HG03521 (cell line): ENCODE measurements around the gene NRK.
"Not testable (repeated sequence)": the region's sequence is repeated elsewhere in the genome, so short reads cannot be mapped to it uniquely, and the experiment has no call there.

Experiments used
- ATAC-seq: cut with Tn5 transposase; IDR thresholded peaks from one replicate; pipeline ENCODE4 v1.9.1; 2021; ENCODE audit warnings: mild to moderate bottlenecking, moderate library complexity; ENCODE audit not compliant: unreplicated experiment

NRK gene

DNA sequence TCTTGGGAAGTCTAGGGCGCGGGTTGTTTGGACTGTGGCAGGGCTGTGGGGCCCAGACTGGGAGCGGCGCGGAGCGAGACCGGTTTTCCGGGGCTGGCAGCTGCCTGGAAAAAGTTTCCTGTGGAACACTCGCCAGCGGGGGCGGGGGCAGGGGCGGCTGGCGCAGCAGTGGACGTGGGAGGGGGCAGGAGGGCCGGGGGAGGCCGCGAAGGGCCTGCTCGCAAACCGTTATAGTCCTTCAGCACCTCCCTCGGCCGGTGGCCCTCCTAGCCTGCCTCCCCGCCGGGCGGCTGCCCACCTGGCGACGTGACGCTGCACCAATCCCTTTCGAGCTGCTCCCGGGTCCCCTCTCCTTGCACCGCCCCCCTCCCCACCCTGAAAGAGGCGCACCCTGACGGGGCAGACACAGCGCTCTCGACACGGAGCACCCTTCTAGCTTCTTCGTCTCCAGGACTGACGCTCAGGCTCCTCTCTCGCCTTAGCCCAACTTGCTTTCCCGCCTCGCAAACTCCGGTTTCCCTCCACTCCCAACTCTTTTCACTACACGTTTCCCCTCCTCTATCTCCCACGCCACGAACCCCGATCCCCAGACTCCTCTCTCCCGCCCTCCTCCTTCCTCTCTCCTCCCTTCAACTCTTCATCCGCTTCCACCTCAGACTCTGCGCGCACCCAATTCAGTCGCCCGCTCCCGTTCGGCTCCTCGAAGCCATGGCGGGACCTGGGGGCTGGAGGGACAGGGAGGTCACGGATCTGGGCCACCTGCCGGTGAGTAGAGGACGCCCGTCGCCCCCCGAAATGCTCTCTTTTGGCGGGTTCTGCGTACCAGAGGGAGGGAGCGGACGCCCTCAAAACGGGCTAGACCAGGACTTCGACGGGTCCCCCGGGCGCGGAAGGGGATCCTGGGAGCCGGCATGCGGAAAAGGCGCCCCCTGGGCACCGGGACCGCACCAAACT, at the start of gene NRK:
TSS of gene NRK (plus strand) at position 402 of the 954 bp plus-strand sequence. CDS start at position 709, 307 bp downstream.
- ATAC-seq = no peak

DNA sequence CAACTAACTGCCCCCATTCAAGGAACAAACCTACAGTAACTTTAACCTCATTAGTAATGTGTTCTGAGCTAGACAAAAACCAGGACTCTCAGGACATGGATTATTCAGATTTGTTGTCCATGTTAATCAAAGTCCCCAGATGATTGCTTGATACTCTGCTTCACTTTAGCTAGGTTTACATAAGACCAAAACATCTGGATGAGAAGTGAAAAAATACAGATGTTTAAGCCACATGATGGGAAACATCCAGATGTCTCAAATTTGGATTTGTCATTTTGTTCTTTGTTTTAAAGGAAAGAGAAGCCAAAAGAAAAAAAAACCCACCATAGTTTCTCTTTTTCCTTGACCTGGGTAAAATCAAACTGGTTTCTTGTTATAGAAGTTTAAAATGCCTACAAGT, 48.5 kb upstream of the NRK start:
- ATAC-seq = no peak

GRCh38 chrX:105775679-105776078, 46.7 kb upstream of the NRK start:
- ATAC-seq = no peak

- ATAC-seq = no peak
Observed at GRCh38 chrX:105781804-105782203, 40.5 kb upstream of the NRK start.

GRCh38 chrX:105796877-105797276, 25.5 kb upstream of the NRK start:
- not testable (repeated sequence) for ATAC-seq

GRCh38 chrX:105803891-105804290, 18.4 kb upstream of the NRK start:
- ATAC-seq = no peak

GRCh38 chrX:105805655-105806054, 16.7 kb upstream of the NRK start:
- ATAC-seq = not testable (repeated sequence)

GRCh38 chrX:105816517-105816916, 5.8 kb upstream of the NRK start:
- no peak for ATAC-seq

DNA sequence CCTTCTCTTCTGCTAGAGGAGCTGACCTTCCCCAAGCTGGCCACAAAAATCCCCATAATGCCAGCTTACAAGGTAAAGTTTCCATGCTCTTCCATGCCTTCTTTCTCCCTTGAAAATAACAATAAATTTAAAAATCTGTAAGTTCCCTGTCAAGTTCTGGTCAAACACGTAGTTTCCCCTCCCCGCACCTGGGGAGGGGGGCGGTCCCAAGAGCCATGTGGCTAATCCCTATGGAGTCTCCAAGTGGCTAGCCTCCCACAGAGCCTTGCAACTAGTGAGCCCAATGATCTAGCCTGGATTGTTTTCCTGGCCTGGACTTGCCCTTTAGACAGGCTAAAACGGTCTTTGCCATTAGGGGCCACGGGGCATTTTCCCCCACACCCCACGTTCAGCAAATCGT, 2.1 kb upstream of the NRK start:
- ATAC-seq = no peak

DNA sequence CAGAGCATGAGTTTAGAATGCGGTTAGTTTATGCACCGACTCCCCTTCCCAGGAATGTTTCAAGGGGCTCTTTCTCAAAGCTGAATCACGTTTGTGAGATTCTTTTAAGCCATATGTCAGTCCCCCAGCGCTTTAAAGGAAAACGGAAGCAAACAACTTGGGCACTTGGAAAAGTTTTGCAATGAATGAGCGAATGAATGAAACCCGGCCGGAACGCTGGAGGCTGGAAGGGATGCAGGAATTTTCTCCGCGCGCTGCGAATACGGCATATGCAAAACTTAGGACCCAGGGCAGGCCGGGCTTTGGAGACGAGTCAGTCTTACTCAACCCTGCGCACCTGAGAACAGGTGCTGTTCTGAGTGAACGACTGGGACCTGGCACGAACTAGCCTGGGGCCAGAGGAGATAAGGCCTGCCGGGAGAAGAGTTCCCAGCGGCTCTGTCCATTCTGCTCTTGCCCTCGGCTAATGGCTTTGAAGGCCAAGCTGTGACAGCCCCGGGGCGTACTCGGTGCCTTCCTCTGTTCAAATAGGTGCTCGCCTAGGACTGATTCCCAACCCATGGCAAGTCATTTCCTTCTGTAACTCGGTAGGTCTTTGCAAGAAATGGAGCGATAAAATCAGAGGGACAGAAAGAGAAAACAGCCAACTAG, 743 bp upstream of the NRK start:
- ATAC-seq = no peak

DNA sequence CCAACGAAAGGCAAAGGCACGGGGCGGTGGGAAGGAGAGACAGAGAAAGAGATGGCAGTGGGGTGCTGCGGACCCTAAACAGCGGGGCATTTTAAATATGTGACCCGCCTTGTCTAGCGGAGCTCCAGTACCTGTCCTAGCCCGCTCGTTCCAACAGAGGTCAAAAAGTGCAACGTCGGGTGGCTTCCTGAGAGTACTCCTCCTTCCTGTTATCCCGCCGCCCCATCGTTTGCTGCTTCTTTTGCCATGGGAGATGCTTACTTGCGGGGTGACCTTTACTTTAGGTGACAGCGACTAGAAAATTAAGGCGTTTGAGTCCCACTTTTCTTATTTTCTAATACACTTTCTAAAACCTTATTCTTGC, 735 bp downstream of the NRK start:
- ATAC-seq = no peak

GRCh38 chrX:105829011-105829410, 6.7 kb downstream of the NRK start:
- no peak for ATAC-seq

GRCh38 chrX:105837232-105837631, 14.9 kb downstream of the NRK start:
- ATAC-seq = no peak

DNA sequence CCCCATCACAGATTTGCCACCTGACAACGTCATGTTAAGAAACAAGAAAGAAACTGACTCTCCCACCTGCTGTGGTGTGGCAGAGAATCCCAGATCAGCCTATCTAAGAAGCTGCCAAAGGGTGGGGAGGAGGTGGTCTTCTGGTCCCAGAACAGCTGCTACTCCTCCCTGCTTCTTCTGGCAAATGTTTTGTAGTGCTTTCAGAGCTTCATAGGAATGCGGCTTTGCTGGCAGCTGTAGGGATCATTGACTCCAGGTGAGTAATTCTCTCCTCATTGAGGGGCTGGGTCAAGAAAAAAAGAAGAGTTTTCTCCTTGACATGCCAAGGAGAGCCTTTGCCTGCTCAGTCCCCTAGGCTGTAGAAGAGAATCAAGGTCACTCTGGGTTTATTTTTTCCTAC, 23.3 kb downstream of the NRK start:
- no peak for ATAC-seq

DNA sequence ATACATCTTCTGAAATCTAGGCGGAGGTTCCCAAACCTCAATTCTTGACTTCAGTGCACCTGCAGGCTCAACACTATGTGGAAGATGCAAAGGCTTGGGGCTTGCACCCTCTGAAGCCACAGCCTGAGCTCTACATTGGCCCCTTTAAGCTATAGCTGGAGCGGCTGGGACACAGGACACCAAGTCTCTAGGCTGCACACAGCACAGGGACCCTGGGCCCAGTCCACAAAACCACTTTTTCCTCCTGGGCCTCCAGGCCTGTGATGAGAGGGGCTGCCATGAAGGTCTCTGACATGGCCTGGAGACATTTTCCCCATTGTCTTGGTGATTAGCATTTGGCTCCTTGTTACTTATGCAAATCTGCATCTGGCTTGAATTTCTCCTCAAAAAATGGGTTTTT, 27.8 kb downstream of the NRK start:
- not testable (repeated sequence) for ATAC-seq

DNA sequence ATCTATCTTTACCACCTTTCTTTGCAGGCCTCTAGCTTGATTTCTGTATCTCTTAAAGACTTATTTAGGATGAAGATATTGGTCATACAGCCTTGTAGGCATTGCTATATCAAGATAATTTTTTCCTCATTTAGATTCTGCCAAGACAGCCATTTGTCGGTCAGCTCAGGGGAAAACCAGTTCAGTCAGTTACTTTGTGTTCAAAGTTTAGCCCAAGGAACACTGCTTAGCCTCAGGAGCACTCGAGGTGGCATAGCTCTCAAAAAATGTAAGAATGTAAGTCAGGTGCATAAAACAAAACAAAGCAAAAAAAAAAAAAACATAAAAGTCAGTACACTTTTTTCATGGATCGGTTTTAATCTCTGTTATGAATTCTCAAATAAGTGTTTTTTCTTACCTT, 43.4 kb downstream of the NRK start:
- no peak for ATAC-seq

GRCh38 chrX:105869701-105870100, 47.4 kb downstream of the NRK start:
- ATAC-seq = no peak

- ATAC-seq = no peak
Observed at GRCh38 chrX:105870445-105870844, 48.1 kb downstream of the NRK start.

DNA sequence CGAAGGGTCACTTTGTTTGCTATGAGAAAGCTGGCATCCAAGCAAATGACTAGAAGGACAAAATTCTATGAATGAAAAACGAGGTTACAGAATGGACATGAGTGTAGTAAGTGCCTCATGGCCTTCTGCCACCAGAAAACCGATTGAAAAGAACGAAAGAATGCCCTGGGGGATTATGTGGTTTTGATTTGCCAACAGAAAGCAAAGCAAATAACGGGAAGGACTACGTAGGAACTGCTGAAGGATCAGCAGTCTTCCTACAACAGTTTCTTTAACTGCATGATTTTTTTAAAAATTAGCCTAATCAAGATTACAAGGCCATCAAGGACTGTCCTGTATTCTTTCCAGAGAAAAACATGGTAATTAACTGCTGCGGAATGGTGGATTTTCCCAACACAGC, 50.6 kb downstream of the NRK start:
- ATAC-seq = no peak

DNA sequence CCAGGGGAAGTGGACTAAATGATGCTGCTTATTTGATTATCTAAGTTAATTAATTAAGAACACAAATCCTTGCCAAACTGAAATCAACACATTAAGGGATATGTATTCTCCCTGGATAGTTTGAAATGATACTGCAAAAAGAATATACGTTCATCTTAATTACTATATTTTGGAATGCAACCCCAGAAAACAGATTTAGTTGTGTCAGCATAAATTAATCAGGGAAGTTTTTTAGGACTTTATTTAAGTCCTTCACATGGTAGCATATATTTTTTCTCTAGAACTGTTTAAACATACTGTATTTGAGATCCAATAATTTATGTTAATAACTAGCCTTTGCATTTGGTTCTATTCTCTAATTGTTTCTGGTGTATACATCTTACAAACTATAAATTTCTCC, 52.5 kb downstream of the NRK start:
- ATAC-seq = no peak

DNA sequence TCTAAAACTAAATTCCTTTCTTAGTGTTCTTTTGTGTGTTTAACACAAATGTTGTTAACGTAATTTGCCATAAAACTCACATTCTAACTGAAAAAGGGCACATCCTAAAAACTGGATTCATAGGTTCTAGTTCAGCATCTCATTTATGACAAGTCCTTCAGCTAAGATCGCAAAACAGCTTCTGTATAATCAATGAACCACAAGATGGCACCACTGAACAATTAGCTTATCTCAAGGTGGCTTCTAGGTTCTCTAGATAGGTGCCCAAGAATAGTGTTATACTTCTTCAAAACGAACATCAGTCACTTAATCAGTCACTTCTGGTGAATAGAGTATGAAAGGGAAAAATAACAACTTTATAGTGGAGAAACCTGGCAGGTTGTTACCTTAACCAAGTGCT, 54.3 kb downstream of the NRK start:
- no peak for ATAC-seq

- no peak for ATAC-seq
Observed at GRCh38 chrX:105880491-105880890, 58.2 kb downstream of the NRK start.
